Brain pericyte (primary cell): ENCODE data around the gene USH1C.

Experiments
- DNase-seq: peaks from one replicate; pipeline ENCODE4 v3.0.0-alpha.2; 2012; ENCODE audit warnings: low read depth, low spot score

Gene USH1C

GRCh38 chr11:17570034-17570433, 25.8 kb upstream of the USH1C start:
- no peak for DNase-seq

DNA sequence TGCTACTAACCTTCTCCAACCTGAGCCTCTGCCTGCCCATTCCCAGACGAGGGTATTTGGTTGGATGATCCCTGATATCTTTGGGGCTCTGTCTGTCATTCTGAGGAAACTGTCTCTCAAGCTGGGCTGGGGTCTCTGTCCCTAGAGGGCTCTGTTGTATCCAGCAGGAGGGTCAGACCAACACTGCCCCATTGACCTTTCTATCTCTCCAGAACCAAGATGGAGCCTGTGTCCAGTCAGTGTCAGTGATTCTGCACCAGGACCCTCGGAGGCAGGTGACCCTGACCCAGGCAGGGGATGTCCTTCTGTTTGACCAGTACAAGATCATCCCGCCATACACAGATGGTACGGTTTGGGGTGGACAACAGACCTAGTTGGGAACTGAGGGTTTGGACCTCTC, 24.7 kb upstream of the USH1C start:
- no peak for DNase-seq

DNA sequence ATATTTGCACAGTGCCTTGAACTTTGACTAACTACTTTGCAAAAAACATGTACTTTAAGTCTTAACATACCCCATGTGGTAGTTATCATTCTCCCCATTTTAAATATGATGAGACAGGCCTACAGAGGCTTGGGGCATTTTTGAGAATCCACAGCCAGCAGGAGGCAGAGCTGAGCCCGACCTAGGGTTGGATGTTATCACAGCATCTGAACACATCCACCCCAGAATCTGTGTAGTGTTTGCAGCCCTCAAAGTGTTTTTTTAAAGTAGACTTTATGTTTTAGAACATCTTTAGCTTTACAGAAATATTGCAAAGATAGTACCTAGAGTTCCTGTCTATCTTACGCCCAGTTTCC, 20.4 kb upstream of the USH1C start:
- no peak for DNase-seq

DNA sequence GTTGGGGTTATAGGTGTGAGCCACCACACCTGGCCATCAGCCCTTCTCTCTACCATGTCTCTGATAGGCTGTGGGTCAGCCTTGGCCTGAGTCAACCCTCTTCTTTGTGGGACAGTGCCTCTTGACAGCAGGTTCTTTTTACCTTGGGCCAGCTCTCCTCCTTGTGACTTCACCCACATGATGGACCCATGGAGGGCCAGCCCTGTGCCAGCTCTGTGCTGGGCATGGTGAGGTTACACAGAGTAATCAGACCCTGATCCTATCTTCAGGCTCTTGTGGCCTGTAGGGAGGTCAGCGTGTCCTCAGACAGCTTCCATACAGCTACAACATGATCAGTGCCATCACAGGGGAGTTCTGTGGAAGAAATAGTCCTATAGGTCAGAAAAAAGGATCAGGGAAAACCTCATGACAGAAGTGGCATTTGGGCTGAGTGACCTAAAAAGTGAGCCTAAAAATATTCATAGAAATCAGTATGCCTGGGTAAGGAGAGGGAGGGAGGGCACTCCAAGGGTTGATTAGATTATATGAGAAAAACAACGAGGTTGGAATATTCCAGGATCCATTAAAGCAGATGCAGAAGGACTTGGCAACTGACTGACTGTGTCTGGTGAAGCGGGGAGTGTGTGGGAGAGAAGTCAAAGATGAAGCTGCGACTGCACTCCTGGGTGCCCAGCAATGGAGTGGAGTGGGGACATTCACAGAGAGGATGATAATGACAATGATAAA, 19.9 kb upstream of the USH1C start:
- no peak for DNase-seq

DNA sequence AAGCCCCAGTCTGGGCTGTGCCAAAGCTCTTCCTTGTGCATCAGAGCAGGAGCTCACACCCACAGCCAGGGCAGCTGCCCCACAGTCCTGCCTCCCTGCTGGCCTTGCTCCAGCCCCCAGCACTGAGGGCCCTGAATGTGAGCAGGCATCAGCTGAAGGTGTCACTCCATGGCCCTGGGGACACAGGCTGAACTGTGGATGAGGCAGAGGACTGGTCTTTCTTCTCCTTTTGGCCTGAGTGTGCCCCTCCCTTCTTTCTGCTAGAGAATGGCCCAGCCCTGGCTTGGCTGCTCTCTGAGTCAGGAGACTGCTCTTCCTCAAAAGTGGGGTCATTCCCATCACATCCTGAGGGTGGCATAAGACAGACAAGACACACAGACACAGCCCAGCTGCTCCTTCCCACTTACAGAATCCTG, 19.0 kb upstream of the USH1C start:
- DNase-seq, result no peak

DNA sequence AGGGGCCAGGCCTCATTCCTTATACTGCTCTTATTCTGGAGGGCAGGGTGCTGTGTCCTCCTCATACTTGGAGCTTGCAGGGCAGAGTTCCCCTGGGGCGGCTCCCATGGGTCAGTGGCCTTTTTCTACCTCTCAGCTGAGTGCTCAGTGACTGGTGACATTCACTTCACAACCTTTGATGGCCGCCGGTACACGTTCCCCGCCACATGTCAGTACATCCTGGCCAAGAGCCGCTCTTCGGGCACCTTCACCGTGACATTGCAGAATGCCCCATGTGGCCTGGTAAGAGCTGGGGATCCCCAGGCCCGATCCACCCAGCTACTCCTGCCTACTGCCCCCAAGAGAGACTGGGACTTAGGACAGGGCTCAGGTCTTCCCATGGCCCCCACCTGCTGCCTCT, 17.3 kb upstream of the USH1C start:
- DNase-seq, result no peak

DNA sequence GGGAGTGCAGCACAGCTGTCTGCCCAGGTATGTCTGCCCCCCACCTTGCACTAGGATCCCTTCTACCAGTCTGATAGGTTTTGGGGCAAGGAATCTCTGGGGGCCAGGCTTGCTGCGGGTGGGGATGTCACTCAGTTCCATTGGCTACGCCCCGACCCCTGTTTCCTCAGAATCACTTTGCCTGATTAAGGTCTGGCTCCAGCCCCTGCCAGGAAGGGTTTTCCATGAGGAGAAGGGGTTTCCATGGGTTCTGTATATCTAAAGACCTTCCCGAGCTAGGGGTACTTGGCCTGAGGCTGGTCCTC, 16.8 kb upstream of the USH1C start:
- DNase-seq, result no peak

DNA sequence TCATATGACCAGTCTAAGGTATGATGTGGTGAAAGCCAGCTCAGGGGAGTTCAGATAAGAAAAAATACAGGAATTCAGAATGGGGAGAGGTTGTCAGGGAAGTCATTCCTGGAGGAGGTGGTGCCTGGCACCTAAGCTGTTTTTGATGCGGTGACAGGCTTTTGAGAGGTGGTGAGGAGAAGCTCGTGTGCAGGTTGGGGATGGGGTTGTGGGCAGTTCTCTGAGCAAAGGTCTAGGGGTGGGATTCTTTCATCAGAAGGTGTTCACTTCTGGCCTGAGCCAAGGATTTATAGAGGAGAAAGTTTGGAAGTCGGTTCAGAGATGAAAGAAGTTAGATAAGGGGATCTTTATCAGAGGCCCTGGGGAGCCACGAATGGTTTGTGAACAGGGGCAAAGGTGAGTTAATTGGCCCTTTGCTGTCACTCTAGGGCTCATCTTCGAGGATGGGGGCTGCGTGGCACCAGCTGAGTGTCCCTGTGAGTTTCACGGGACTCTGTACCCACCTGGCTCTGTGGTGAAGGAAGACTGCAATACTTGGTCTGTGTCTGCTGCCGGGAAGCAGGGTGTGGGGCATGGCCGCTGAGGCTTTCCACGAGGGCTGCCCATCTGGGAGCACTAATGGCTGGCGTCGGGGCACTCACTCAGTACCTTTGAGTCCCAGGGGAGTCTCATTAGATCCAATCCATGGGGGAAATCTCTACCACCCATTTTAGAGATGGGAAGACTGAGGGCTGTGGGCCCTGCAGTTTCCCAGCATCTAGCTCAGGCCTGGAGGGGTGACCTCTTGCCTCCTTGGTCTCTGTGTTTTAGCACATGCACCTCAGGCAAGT, 16.3 kb upstream of the USH1C start:
- DNase-seq, result no peak

DNA sequence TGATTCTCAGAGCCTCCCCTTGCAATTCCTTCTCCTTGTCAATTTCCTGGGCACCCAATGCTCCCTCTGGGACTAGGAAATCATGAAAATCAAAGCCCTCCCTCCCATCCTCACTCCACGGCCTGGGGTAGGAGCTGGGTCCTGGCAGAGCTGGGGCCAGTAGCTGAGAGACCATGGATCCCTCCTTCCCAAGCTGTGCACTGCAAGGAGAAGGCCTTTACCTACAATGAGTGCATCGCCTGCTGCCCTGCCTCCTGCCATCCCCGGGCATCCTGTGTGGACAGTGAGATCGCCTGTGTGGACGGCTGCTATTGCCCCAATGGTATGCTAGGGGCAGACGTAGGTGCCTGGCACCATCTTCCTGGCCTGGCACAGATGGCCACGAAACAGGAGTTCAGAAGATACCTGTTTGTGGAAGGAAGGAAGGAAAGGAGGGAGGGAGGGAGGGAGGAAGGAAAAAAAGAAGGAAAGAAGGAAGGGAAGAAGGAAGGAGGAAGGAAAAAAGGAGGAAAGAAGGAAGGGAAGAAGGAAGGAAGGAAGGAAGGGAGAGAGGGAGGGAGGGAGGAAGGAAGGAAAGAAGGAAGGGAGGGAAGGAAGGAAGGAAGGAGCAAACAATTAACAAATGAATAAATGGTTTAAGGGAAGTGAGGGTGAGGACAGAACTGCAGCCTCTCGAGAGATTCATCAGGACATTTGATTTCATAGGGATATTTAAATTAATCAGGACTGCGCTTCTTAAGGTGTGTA, 15.3 kb upstream of the USH1C start:
- DNase-seq, result no peak

DNA sequence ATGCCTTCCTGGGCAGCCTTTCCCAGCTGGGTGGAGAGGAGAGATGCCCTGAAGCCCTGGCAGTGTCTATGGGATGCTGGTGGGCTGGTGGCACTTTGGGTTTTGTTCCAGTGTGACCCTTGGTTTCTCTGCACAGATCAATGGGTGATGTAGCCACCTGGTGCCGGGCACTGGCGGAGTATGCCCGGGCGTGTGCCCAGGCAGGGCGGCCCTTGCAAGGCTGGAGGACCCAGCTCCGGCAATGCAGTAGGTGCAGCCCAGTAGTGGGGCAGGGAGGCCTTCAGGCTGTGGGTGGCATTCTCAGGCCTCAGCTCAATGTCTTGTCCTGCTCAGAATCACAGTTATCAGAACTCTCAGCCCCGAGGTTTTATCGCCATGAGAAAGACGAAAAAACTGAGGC, 14.7 kb upstream of the USH1C start:
- DNase-seq, result no peak

GRCh38 chr11:17558025-17558780, 14.0 kb upstream of the USH1C start:
- DNase-seq, result no peak

DNA sequence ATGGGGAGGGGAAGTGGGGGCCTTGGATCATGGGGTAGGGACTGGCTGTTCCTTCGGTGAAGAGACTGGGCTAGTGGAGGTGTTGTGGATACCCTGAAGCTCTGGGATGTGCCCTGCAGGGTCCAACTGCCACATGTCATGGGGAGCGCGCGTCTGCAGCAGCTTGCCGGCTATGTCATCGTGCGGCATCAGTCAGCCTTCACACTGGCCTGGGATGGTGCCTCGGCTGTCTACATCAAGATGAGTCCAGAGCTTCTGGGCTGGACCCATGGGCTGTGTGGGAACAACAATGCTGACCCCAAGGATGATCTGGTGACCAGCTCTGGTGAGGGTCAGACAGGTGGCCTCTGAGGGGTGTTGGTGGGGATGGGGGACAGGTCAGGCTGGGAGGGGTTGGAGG, 12.8 kb upstream of the USH1C start:
- no peak for DNase-seq

DNA sequence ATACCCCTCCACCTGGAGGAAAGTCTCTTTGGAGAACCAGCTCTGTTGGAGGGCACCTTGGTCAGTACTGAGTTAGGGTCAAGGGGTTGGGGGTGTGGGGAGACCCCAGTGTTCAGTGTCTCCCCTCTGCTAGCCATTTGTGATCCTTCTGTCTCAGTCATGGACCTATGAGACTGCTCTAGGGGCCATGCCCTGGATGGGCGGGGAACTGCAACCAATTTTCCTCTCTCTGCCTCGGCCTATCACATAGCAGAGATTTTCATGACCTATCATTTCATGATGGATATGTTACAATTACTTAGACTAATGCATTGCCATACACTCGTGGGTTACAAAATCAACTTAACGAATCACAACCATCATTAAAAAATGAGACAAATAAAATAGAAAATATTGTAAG, 10.3 kb upstream of the USH1C start:
- DNase-seq, result no peak

- no peak for DNase-seq
Measured at GRCh38 chr11:17553249-17553546, 9.0 kb upstream of the USH1C start.

- DNase-seq, result no peak
Measured at GRCh38 chr11:17552392-17553248, 8.4 kb upstream of the USH1C start.

DNA sequence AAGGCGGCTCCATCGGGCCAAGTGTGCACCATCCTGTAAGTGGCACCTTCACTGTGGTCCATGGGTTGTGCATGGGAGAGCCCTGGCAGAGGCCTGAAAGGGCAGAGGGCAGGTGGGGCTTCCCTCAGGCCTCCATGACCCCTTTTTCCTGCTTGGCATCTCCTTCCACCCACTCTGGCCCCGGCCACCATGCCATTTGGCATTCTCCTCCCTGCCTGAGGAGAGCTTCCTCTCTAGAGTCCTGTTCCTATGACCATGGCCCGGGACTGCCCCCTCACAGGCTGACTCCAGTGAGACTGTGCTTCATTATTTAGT, 7.8 kb upstream of the USH1C start:
- no peak for DNase-seq

DNA sequence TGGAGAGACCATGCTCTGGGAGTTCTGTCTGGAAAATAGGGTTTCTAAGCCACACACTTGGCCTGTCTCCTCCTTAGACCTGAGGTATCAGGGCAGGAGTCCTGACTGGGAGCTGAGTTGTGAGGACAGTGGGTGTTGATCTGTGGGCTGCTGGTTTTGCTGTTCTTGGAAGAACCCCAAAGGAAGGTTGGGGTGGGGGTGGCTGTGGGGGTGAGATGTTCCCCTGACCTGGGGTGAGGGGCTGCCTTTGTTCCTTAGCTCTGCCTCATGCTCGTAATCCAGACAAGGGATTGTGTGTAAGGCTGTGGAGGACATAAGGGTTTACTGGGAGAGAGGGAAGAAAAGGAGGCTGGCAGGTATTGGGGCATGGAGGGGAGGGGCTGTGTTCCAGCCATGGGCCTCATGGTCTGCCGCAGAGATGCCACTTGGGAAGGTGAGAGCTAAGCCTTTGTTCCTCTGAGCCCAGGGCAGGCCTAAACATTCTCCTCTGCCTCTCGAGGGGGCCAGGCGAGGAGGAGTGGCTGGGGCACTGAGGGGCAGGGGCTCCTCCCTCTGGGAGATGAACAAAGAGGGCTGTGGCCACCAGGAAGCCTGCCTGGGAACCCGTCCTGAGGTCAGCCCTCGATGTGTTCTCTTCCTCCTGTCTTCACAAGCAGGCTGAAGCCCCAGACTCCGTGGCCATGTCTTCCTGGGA, 7.3 kb upstream of the USH1C start:
- no peak for DNase-seq

- no peak for DNase-seq
Measured at GRCh38 chr11:17550450-17551346, 6.5 kb upstream of the USH1C start.

DNA sequence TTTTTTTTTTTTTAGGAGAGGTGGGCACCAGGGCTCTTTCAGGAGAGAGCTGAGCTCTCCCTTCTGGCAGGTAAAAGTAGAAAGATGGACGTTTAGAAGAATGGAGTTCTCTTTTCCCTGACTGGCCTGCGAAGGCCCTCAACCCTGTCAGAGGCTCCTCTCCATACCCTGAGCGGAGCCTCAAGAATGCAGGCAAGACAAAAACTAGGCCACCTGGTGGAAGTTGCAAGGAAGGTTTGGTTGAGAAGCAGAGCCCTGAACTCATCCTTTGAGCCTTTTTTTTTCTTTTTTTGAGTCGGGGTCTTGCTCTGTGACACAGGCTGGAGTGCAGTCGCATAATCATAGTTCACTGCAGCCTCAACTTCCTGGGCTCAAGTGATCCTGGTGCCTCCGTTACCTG, 4.2 kb upstream of the USH1C start:
- no peak for DNase-seq

GRCh38 chr11:17547932-17548331, 3.7 kb upstream of the USH1C start:
- no peak for DNase-seq
